A673 (cell line): ENCODE results near the gene KBTBD13. TPM values are rescaled to one million over a fixed set of nuclear protein-coding genes. Genes with fewer than 3 reads are reported as not detected.

Experiments
- BruUV-seq: library from RNA; stranded (reverse); fragments of 400-500 nt; replicated peaks from 2 replicates; lab custom pipeline; 2021; lab: Mats Ljungman, UMichigan
- CTCF ChIA-PET: fragments of 300-600 bp; sonication (Branson Sonifier 250); formaldehyde crosslinking; loops from one replicate; lab custom pipeline; 2022; ENCODE audit warnings: antibody characterized with exemption; lab: Charles Lee
- POLR2A ChIA-PET: fragments of 300-600 bp; sonication (Branson Sonifier 250); formaldehyde crosslinking; loops from one replicate; lab custom pipeline; 2022; ENCODE audit warnings: antibody characterized with exemption; ENCODE audit not compliant: low non-redundant PET; lab: Charles Lee
- DNase-seq: peaks from one replicate; pipeline ENCODE4 v3.0.0-alpha.2; 2015; ENCODE audit warnings: low spot score
- H3K27ac ChIP-seq: fragments of 200-600 bp; sonication (generic); 2 replicates; pipeline ENCODE4 v1.5.1; 2016; ENCODE audit warnings: mixed run types, low read depth, mild to moderate bottlenecking, mixed read lengths, antibody characterized with exemption, low read length; ENCODE audit not compliant: poor library complexity, severe bottlenecking
- H3K27me3 ChIP-seq: fragments of 200-600 bp; sonication (generic); replicated peaks from 2 replicates; pipeline ENCODE4 v1.6.1; 2017; ENCODE audit warnings: mixed run types, low read depth, mild to moderate bottlenecking, mixed read lengths, antibody characterized with exemption, low read length; ENCODE audit not compliant: insufficient read depth, poor library complexity
- H3K36me3 ChIP-seq: fragments of 200-600 bp; sonication (generic); 2 replicates; pipeline ENCODE4 v1.6.1; 2016; ENCODE audit warnings: mixed run types, mild to moderate bottlenecking, mixed read lengths, antibody characterized with exemption, low read length; ENCODE audit not compliant: insufficient read depth, poor library complexity, severe bottlenecking
- H3K4me1 ChIP-seq: fragments of 200-600 bp; sonication (generic); 2 replicates; pipeline ENCODE4 v1.6.1; 2017; ENCODE audit warnings: mixed run types, mild to moderate bottlenecking, mixed read lengths, antibody characterized with exemption, low read length; ENCODE audit not compliant: insufficient read depth, poor library complexity, severe bottlenecking
- H3K4me3 ChIP-seq: fragments of 200-600 bp; sonication (generic); 2 replicates; pipeline ENCODE4 v1.5.1; 2016; ENCODE audit warnings: low read depth, mixed run types, mild to moderate bottlenecking, mixed read lengths, low read length; ENCODE audit not compliant: poor library complexity, severe bottlenecking
- H3K9me3 ChIP-seq: fragments of 200-600 bp; sonication (generic); 2 replicates; pipeline ENCODE4 v1.6.1; 2016; ENCODE audit warnings: mixed run types, low read depth, mild to moderate bottlenecking, mixed read lengths, antibody characterized with exemption, low read length; ENCODE audit not compliant: poor library complexity, severe bottlenecking
- CTCF ChIP-seq: fragments of 300-800, 200-600 bp; sonication (generic); conservative IDR thresholded peaks from 2 replicates; pipeline ENCODE4 v1.5.1; 2017; ENCODE audit warnings: low read depth, mild to moderate bottlenecking, antibody characterized with exemption, low read length, moderate library complexity, mixed read lengths
- EZH2 ChIP-seq: fragments of 200-600 bp; sonication (generic); IDR thresholded peaks from 2 replicates; pipeline ENCODE4 v1.6.1; 2017; ENCODE audit warnings: borderline replicate concordance, low read depth, mild to moderate bottlenecking, mixed read lengths, antibody characterized with exemption, low read length; ENCODE audit not compliant: poor library complexity, severe bottlenecking
- intact Hi-C: fragments of 100-400 bp; cut with micrococcal nuclease; formaldehyde crosslinking; loops from one replicate; pipeline ENCODE4 v1.10.0; 2022; ENCODE audit not compliant: unreplicated experiment
- total RNA-seq: library from RNA; stranded (reverse); gene quantifications from 2 replicates; pipeline ENCODE4 v1.2.3, GENCODE V29; 2021

The KBTBD13 gene
- total RNA-seq, 1 experiment from 2014 or later: not detected

GRCh38 chr15:65050270-65050669, 26.3 kb upstream of the KBTBD13 start:
- no peaks in the 10 kb centered on the region for H3K9me3 ChIP-seq
- H3K4me1 ChIP-seq: peaks cover 11% of the 10 kb centered on the region
- no peak for TF ChIP-seq CTCF
- TF ChIP-seq EZH2: no peak
- DNase-seq: no peak
- POLR2A ChIA-PET: no interaction called here
- H3K27ac ChIP-seq: no peak overlapping the region
- no peaks in the 10 kb centered on the region for H3K27me3 ChIP-seq
- no peaks in the 10 kb centered on the region for H3K36me3 ChIP-seq
- no TSS peak for BruUV-seq
- no peak overlapping the region for H3K4me3 ChIP-seq
- CTCF ChIA-PET: no interaction called here
- intact Hi-C loops: loop anchor here (5.0 kb wide), 2 partner anchors 37 to 247 kb away; partner anchors contain the start of gene RNU5A-1

- no peak for TF ChIP-seq EZH2
- TF ChIP-seq CTCF: no peak
- no peak overlapping the region for H3K27ac ChIP-seq
- H3K27me3 ChIP-seq: no peaks in the 10 kb centered on the region
- ChIA-PET CTCF (no interaction called here), POLR2A (no interaction called here)
- H3K4me3 ChIP-seq: no peak overlapping the region
- intact Hi-C loops: loop anchor here (5.0 kb wide), 2 partner anchors 36 to 246 kb away; partner anchors contain the start of gene RNU5A-1
- BruUV-seq: no TSS peak
- DNase-seq: no peak
- H3K36me3 ChIP-seq: no peaks in the 10 kb centered on the region
- H3K4me1 ChIP-seq: peaks cover 11% of the 10 kb centered on the region
- no peaks in the 10 kb centered on the region for H3K9me3 ChIP-seq
Observed at GRCh38 chr15:65051266-65051665, 25.3 kb upstream of the KBTBD13 start.

- Histone ChIP-seq H3K27ac (no peak overlapping the region), H3K36me3 (no peaks in the 10 kb centered on the region), H3K9me3 (no peaks in the 10 kb centered on the region), H3K27me3 (no peaks in the 10 kb centered on the region), H3K4me1 (peaks cover 11% of the 10 kb centered on the region), H3K4me3 (no peak overlapping the region)
- no peak for DNase-seq
- BruUV-seq: no TSS peak
- ChIA-PET CTCF (interaction anchor here (1.8 kb wide), 1 partner anchor 49 kb away, joined by 12 read pairs; no protein-coding TSS in a partner anchor), POLR2A (no interaction called here)
- no peak for TF ChIP-seq EZH2
- intact Hi-C loops: loop anchor here (5.0 kb wide), 2 partner anchors 34 to 244 kb away; partner anchors contain the start of gene RNU5A-1
Observed at GRCh38 chr15:65052956-65053355, 23.6 kb upstream of the KBTBD13 start.
